Fibroblast of the aortic adventitia (primary cell): ENCODE measurements around the gene EHD4. TPM values are rescaled to one million over a fixed set of nuclear protein-coding genes. Genes with fewer than 3 reads are reported as not detected.

ENCODE experiments used
- DNase-seq: peaks from one replicate; pipeline ENCODE4 v3.0.0-alpha.2; 2010; ENCODE audit warnings: low read depth
- H3K4me3 ChIP-seq: 2 replicates; pipeline ENCODE4 v1.5.1; 2011; ENCODE audit warnings: low read depth, mild to moderate bottlenecking, control low read depth, low read length, moderate library complexity
- CTCF ChIP-seq: IDR thresholded peaks from 2 replicates; pipeline ENCODE4 v1.5.1; 2011; ENCODE audit warnings: mild to moderate bottlenecking, low read length, control low read depth, inconsistent platforms; ENCODE audit not compliant: insufficient read depth
- total RNA-seq: library from RNA; depleted of rRNA; stranded (reverse); fragments of >200 nt; gene quantifications from 2 replicates; pipeline ENCODE4 v1.2.3, GENCODE V29; 2012; ENCODE audit warnings: low replicate concordance

EHD4 gene
- total RNA-seq, 1 donor = 10.8 TPM

- no peak for TF ChIP-seq CTCF
Measured at GRCh38 chr15:41854443-41854842, 117.9 kb downstream of the EHD4 start.

GRCh38 chr15:41853831-41854230 lies 118.5 kb downstream of the EHD4 start:
- DNase-seq = no peak
- no peak overlapping the region for H3K4me3 ChIP-seq
- TF ChIP-seq CTCF = no peak

More at GRCh38 chr15:41854443-41854842, 117.9 kb downstream of the EHD4 start:
- DNase-seq = no peak
- no peak overlapping the region for H3K4me3 ChIP-seq

- no peak overlapping the region for H3K4me3 ChIP-seq
- no peak for TF ChIP-seq CTCF
- DNase-seq = no peak
Measured at GRCh38 chr15:41852736-41853590, 119.4 kb downstream of the EHD4 start.

- TF ChIP-seq CTCF = no peak
- no peak overlapping the region for H3K4me3 ChIP-seq
- DNase-seq = no peak
Measured at GRCh38 chr15:41851755-41852370, 120.5 kb downstream of the EHD4 start.

DNA sequence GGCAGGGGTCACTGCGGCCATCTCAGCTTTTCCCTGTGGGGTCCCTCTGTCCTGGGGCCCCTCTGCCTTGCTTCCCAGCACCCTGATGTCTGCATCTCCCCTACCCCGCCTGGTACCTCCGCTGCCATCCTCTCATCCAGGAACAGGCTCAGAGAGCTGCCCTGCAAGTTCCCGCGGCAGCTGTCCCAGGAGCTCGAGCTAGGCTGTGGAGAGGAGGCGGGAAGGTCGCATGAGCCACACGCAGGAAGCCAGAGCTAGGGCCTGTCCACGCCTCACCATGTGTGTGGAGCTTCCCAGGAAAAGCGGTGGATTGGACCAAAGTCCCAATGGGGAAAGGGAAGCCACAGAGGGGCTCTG lies 121.2 kb downstream of the EHD4 start:
- no peak for TF ChIP-seq CTCF
- no peak overlapping the region for H3K4me3 ChIP-seq
- DNase-seq = no peak

DNA sequence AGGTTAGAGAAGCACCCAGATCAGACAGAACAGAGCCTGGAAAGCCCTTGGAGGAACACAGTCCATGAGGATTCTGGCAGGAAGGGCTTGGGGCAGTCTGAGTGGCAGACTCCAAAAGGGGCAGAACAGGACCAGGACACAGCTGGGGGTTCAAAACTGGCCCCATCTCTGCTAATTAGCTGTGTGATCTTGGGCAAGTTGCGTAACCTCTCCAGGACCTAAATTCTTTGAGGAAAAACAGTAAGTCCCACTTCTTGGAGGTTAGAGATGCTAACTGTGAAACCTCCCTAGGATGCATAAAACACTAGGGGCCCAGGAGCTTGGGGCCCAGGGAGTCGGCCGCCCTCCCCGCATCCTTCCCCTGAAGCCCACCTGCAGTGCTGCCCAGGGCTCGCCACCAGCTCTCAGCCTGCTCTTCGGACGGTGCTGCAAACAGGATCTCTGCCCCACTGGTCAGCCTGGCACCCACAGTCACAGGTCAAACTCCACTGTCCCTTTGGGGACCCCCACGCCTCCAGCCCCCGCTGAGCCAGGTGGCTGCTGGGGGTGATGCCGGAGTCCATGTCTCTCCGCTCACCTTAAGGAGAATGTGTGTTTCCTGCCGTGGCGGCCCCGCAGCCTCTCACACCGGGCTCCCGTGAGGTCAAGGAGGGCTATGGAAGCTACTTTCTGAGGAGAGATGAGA lies 121.7 kb downstream of the EHD4 start:
- no peak for TF ChIP-seq CTCF
- H3K4me3 ChIP-seq = no peak overlapping the region
- no peak for DNase-seq
